Activated naive CD8-positive, alpha-beta T cell treated with anti-CD3 and anti-CD28 coated beads, Interleukin-2, amount 50 U/mL, for 16 hours (primary cell): ENCODE measurements around the gene SUMF1.
"Not testable (repeated sequence)": the region's sequence is repeated elsewhere in the genome, so short reads cannot be mapped to it uniquely, and the experiment has no call there.

Experiments
- DNase-seq: peaks from one replicate; pipeline ENCODE4 v3.0.0-alpha.2; 2020; ENCODE audit warnings: low read depth, low spot score

SUMF1 gene

DNA sequence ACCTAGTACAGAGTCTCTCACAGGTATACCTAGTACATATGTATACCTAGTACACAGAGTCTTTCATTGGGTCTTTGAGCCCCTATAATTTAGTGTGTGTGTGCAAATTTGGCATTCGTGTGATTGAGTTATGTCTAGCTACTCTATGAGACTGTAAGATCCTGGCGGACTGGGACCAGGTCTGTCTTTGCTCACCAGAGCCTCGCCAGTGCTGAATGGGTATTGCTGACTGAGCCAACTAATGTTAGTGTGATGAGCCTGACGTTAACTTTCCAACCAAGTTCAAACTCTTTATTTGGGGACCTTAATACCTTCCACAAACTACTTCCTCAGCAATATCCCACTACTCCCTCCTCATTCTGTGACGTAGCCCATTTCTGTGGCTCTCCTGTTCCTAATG lies 128.3 kb downstream of the SUMF1 start:
- DNase-seq: no peak

- no peak for DNase-seq
Measured at GRCh38 chr3:4336850-4337546, 130.1 kb downstream of the SUMF1 start.

DNA sequence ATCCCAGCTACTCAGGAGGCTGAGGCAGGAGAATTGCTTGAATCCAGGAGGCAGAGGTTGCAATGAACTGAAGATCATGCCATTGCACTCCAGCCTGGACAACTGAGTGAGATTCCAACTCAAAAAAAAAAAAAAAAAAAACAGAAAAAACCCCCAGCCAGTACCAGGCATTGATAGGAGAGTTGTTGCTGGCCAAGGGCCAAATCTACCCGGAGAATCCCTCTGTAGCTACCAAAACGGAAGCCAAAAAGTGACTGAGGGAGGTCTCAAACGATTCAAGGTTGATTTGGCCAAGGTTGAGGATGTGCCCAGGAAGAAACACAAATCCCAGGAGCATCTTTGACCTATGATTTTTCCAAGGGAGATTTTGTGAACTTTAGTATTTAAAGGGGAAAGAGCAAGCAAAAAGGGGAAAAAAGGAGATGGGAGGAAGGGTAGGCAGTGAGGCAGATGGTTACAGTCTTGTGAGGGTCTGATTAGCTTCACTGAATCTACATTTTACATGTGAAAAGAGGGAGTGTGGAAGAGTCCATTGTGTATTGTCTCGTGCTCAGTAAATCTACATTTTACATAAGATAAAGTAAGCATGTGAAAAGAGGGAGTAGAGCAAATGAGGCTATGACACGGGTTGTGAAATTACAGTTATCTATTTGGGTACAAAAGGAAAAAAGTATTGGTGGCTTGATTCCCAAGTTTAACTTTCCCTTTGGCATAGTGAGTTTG lies 131.1 kb downstream of the SUMF1 start:
- DNase-seq: no peak

GRCh38 chr3:4334548-4334947 lies 132.5 kb downstream of the SUMF1 start:
- no peak for DNase-seq

- no peak for DNase-seq
Measured at GRCh38 chr3:4332991-4333390, 134.1 kb downstream of the SUMF1 start.

- no peak for DNase-seq
Measured at GRCh38 chr3:4332574-4332973, 134.5 kb downstream of the SUMF1 start.

GRCh38 chr3:4332111-4332510 lies 135.0 kb downstream of the SUMF1 start:
- DNase-seq: no peak

DNA sequence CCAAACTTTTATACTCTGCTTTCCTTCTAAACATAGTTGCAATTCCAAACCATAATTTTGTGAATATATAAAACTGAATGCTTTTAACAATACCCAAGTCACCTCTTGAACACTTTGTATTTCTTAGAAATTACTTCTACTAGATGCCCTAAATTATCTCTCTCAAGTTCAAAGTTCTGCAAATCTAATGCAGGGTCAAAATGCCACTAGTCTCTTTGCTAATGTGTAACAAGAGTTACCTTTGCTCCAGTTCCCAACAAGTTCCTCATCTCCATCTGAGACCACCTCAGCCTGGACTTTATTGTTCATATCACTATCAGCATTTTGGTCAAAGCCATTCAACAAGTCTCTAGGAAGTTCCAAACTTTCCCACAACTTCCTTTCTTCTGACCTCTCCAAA lies 137.3 kb downstream of the SUMF1 start:
- not testable (repeated sequence) for DNase-seq

- no peak for DNase-seq
Measured at GRCh38 chr3:4326868-4327267, 140.2 kb downstream of the SUMF1 start.

- DNase-seq: no peak
Measured at GRCh38 chr3:4323246-4324027, 143.6 kb downstream of the SUMF1 start.

DNA sequence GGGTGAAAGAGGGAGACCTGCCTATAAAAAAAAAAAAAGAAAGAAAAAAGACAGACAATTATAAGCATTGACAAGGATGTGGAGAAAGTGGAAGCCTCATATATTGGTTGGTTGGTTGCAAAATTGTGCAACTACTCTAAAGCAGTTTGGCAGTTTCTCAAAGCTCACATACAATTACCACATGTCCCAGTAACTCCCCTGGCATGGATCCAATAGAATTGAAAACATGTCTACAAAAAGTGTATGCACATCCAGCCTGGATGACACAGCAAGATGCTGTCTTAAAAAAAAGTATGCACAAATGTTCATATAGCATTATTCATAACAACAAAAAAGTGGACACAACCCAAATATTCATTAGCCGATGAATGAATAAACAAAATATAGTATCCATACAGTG lies 144.4 kb downstream of the SUMF1 start:
- DNase-seq: no peak

GRCh38 chr3:4321732-4322131 lies 145.3 kb downstream of the SUMF1 start:
- DNase-seq: no peak

GRCh38 chr3:4320096-4320911 lies 146.8 kb downstream of the SUMF1 start:
- DNase-seq: no peak

GRCh38 chr3:4314688-4315087 lies 152.4 kb downstream of the SUMF1 start:
- no peak for DNase-seq

- no peak for DNase-seq
Measured at GRCh38 chr3:4313606-4314293, 153.3 kb downstream of the SUMF1 start.

- DNase-seq: no peak
Measured at GRCh38 chr3:4311496-4311895, 155.6 kb downstream of the SUMF1 start.
